H1 (cell line): ENCODE measurements around the gene PRR36. TPM values are rescaled to one million over a fixed set of nuclear protein-coding genes. Genes with fewer than 3 reads are reported as not detected.

Source experiments
- ASH2L ChIP-seq: fragments of 200-600, 300-600 bp; sonication (generic); IDR thresholded peaks from one replicate; pipeline ENCODE4 v1.7.1; 2017; ENCODE audit warnings: low read length
- CEBPB ChIP-seq: IDR thresholded peaks from 2 replicates; pipeline ENCODE4 v1.6.1; 2012; ENCODE audit warnings: low read depth, low read length
- CHD1 ChIP-seq: IDR thresholded peaks from 2 replicates; pipeline ENCODE4 v1.6.1; 2012; ENCODE audit warnings: low read depth, low read length, improper control_type of control experiment
- CTBP2 ChIP-seq: IDR thresholded peaks from 2 replicates; pipeline ENCODE4 v1.7.0; 2011; ENCODE audit warnings: borderline replicate concordance, mild to moderate bottlenecking, moderate library complexity, mixed read lengths, low read length; ENCODE audit not compliant: insufficient read depth, insufficient read length
- EP300 ChIP-seq, 2 experiments: IDR thresholded peaks; 1 replicate in 1 of 2; 2 replicates in 1 of 2; pipeline ENCODE4 v1.6.1; 2011 to 2012; ENCODE audit warnings: low read depth in 2 of 2, low read length in 2 of 2, mild to moderate bottlenecking in 2 of 2, borderline replicate concordance in 1 of 2, inconsistent platforms in 1 of 2, moderate library complexity in 1 of 2
- FOSL1 ChIP-seq: IDR thresholded peaks from 2 replicates; pipeline ENCODE4 v1.6.1; 2011; ENCODE audit warnings: mild to moderate bottlenecking, low read depth, low read length, moderate library complexity; ENCODE audit not compliant: insufficient read depth
- KDM1A ChIP-seq: fragments of 200-600, 300-600 bp; sonication (generic); IDR thresholded peaks from 2 replicates; pipeline ENCODE4 v1.7.1; 2016; ENCODE audit warnings: mild to moderate bottlenecking, low read length, borderline replicate concordance
- KDM4A ChIP-seq: IDR thresholded peaks from one replicate; pipeline ENCODE4 v1.7.1; 2012; ENCODE audit warnings: low read depth, mild to moderate bottlenecking, moderate library complexity, low read length, inconsistent platforms; ENCODE audit not compliant: severe bottlenecking
- MAFK ChIP-seq: IDR thresholded peaks from 2 replicates; pipeline ENCODE4 v1.6.1; 2012; ENCODE audit warnings: low read depth, mild to moderate bottlenecking, improper control_type of control experiment, low read length
- PHF8 ChIP-seq: fragments of 200-600 bp; sonication (generic); conservative IDR thresholded peaks from 2 replicates; pipeline ENCODE4 v1.7.1; 2012; ENCODE audit warnings: low read depth, mild to moderate bottlenecking, inconsistent platforms, low read length, moderate library complexity
- POLR2A ChIP-seq, 2 experiments: IDR thresholded peaks; 1 replicate in 1 of 2; 2 replicates in 1 of 2; pipeline ENCODE4 v1.6.1; 2011; ENCODE audit warnings: low read depth in 2 of 2, low read length in 2 of 2, mild to moderate bottlenecking in 2 of 2; ENCODE audit errors: control extremely low read depth in 1 of 2
- POLR2AphosphoS5 ChIP-seq: IDR thresholded peaks from 2 replicates; pipeline ENCODE4 v1.6.1; 2011; ENCODE audit warnings: low read depth, low read length
- RFX5 ChIP-seq: IDR thresholded peaks from 2 replicates; pipeline ENCODE4 v1.6.1; 2011; ENCODE audit warnings: low read depth, low read length, improper control_type of control experiment, borderline replicate concordance
- SAP30 ChIP-seq: fragments of 300-600 bp; sonication (generic); IDR thresholded peaks from 2 replicates; pipeline ENCODE4 v1.7.1; 2012; ENCODE audit warnings: low read length, moderate library complexity, mild to moderate bottlenecking, inconsistent platforms; ENCODE audit not compliant: insufficient read depth, insufficient replicate concordance
- SRF ChIP-seq: IDR thresholded peaks from 2 replicates; pipeline ENCODE4 v1.6.1; 2011; ENCODE audit warnings: mild to moderate bottlenecking, low read depth, low read length, moderate library complexity
- TBP ChIP-seq: IDR thresholded peaks from 2 replicates; pipeline ENCODE4 v1.6.1; 2011; ENCODE audit warnings: low read depth, low read length, improper control_type of control experiment
- TEAD4 ChIP-seq: IDR thresholded peaks from 2 replicates; pipeline ENCODE4 v1.6.1; 2012; ENCODE audit warnings: low read depth, low read length, inconsistent platforms, mixed read lengths
- USF2 ChIP-seq: IDR thresholded peaks from 2 replicates; pipeline ENCODE4 v1.6.1; 2011; ENCODE audit warnings: low read length, improper control_type of control experiment
- polyA plus RNA-seq, 7 experiments: library from polyadenylated mRNA; depleted of rRNA in 3 of 7; stranded (reverse) in 5 of 7; unstranded in 2 of 7; fragments of >200 nt in 5 of 7; fragments of 200-250 nt in 2 of 7; gene quantifications; 1 replicate in 5 of 7; 2 replicates in 1 of 7; 4 replicates in 1 of 7; pipeline versions ENCODE4 v1.2.1 to v1.2.3, GENCODE V29; 2011 to 2013; ENCODE audit warnings: missing spikeins in 2 of 7, mixed read lengths in 2 of 7
- total RNA-seq: library from RNA; stranded (reverse); fragmentation: NEBNext Ultra II Directional; extraction: Animal tissue kit (Norgen Biotek cat#: 25700); gene quantifications from 2 replicates; pipeline ENCODE4 v1.2.1, GENCODE V29; 2021
- TF ChIP-seq, protein P1 (sequence below): IDR thresholded peaks from 2 replicates; pipeline ENCODE4 v1.6.1; 2012; ENCODE audit warnings: inconsistent platforms
- TF ChIP-seq, protein P2 (sequence below), 3 experiments: IDR thresholded peaks; 1 replicate in 2 of 3; 2 replicates in 1 of 3; pipeline versions ENCODE4 v1.5.1 to v1.6.1; 2011; ENCODE audit warnings: low read length in 3 of 3, mild to moderate bottlenecking in 3 of 3, inconsistent platforms in 2 of 3, low read depth in 1 of 3, moderate library complexity in 1 of 3; ENCODE audit not compliant: insufficient read depth in 1 of 3; ENCODE audit errors: control extremely low read depth in 1 of 3

PRR36 gene
- total and polyA plus RNA-seq, 2 of the 8 experiments (the other 6 are each of a cell fraction or from before 2014, with no cell fraction given) = 1.6 to 23.9 TPM

GRCh38 chr19:7858109-7858770, 15.9 kb downstream of the PRR36 start (continued):
- no peak for TF ChIP-seq RFX5
- TF ChIP-seq TBP = no peak
- no peak for TF ChIP-seq PHF8
- TF ChIP-seq KDM1A = peak; percentile 56; the same call in 1 of the 2 replicates
- no peak for TF ChIP-seq POLR2A (IDR thresholded peaks at IDR 0.05; ENCODE audit: control extremely low read depth in 1 of 2, low read depth in 2 of 2, low read length in 2 of 2)
- no peak for TF ChIP-seq CTBP2
- TF ChIP-seq EP300 (IDR thresholded peaks at IDR 0.05; ENCODE audit: borderline replicate concordance in 1 of 2, low read depth in 2 of 2, low read length in 2 of 2) = no peak
- TF ChIP-seq USF2 = no peak
- peak; percentile 33 for TF ChIP-seq KDM4A
- 0 out of 2 replicates have a peak, but pooled peaks have one; percentile 30 for TF ChIP-seq SRF
- no peak for TF ChIP-seq TEAD4
- peak; percentile 25 for TF ChIP-seq ASH2L
- TF ChIP-seq, protein P1, sequence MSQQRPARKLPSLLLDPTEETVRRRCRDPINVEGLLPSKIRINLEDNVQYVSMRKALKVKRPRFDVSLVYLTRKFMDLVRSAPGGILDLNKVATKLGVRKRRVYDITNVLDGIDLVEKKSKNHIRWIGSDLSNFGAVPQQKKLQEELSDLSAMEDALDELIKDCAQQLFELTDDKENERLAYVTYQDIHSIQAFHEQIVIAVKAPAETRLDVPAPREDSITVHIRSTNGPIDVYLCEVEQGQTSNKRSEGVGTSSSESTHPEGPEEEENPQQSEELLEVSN = no peak
- TF ChIP-seq CHD1 = no peak
- TF ChIP-seq MAFK = no peak
- TF ChIP-seq CEBPB = no peak
- TF ChIP-seq, protein P2, sequence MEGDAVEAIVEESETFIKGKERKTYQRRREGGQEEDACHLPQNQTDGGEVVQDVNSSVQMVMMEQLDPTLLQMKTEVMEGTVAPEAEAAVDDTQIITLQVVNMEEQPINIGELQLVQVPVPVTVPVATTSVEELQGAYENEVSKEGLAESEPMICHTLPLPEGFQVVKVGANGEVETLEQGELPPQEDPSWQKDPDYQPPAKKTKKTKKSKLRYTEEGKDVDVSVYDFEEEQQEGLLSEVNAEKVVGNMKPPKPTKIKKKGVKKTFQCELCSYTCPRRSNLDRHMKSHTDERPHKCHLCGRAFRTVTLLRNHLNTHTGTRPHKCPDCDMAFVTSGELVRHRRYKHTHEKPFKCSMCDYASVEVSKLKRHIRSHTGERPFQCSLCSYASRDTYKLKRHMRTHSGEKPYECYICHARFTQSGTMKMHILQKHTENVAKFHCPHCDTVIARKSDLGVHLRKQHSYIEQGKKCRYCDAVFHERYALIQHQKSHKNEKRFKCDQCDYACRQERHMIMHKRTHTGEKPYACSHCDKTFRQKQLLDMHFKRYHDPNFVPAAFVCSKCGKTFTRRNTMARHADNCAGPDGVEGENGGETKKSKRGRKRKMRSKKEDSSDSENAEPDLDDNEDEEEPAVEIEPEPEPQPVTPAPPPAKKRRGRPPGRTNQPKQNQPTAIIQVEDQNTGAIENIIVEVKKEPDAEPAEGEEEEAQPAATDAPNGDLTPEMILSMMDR (IDR thresholded peaks at IDR 0.05; ENCODE audit: control extremely low read depth in 1 of 3, insufficient read depth in 1 of 3, low read depth in 1 of 3, low read length in 3 of 3) = peak in 1 of 3 experiments; percentile 3; a peak in 1 of 4 replicates
- TF ChIP-seq FOSL1 = no peak
- TF ChIP-seq POLR2AphosphoS5 = no peak
- TF ChIP-seq SAP30 = no peak
